ENCODE measurements around the gene INS. TPM values are rescaled to one million over a fixed set of nuclear protein-coding genes. Genes with fewer than 3 reads are reported as not detected.

Gene INS
- total RNA-seq, 1 experiment from 2014 or later: not detected

GRCh38 chr11:2129699-2130366 lies 31.2 kb downstream of the INS start:
- CTCF ChIA-PET: no interaction called here
- H3K4me3 Mint-ChIP-seq (ENCODE audit: low read depth, unreplicated experiment): no peak overlapping the region
- H3K27ac Mint-ChIP-seq (ENCODE audit: unreplicated experiment): no peak overlapping the region
- DNase-seq: no peak
- peaks cover 3% of the 10 kb centered on the region for H3K9me3 Mint-ChIP-seq (ENCODE audit: low read depth, unreplicated experiment)
- intact Hi-C loops (cut with micrococcal nuclease; ENCODE audit: unreplicated experiment): no loop called here
- no peaks in the 10 kb centered on the region for H3K36me3 Mint-ChIP-seq (ENCODE audit: insufficient read depth, unreplicated experiment)
- TF ChIP-seq CTCF (IDR thresholded peaks at IDR 0.05; ENCODE audit: unreplicated experiment): no peak
- peaks cover 73% of the 10 kb centered on the region for H3K27me3 Mint-ChIP-seq (ENCODE audit: unreplicated experiment)
- no TSS peak for BruUV-seq (replicated peaks)
- no peaks in the 10 kb centered on the region for H3K4me1 Mint-ChIP-seq (ENCODE audit: low read depth, unreplicated experiment)

- no peak for DNase-seq
- Mint-ChIP-seq H3K4me1 (ENCODE audit: low read depth, unreplicated experiment) (no peaks in the 10 kb centered on the region), H3K36me3 (ENCODE audit: insufficient read depth, unreplicated experiment) (no peaks in the 10 kb centered on the region), H3K9me3 (ENCODE audit: low read depth, unreplicated experiment) (peaks cover 3% of the 10 kb centered on the region), H3K27me3 (ENCODE audit: unreplicated experiment) (peaks cover 73% of the 10 kb centered on the region), H3K27ac (ENCODE audit: unreplicated experiment) (no peak overlapping the region), H3K4me3 (ENCODE audit: low read depth, unreplicated experiment) (no peak overlapping the region)
- intact Hi-C loops (cut with micrococcal nuclease; ENCODE audit: unreplicated experiment): no loop called here
- BruUV-seq (replicated peaks): no TSS peak
- no peak for TF ChIP-seq CTCF (IDR thresholded peaks at IDR 0.05; ENCODE audit: unreplicated experiment)
- CTCF ChIA-PET: interaction anchor here (0.6 kb wide), 1 partner anchor 52 kb away, joined by 3 read pairs; no protein-coding TSS in a partner anchor
These were observed 31.7 kb downstream of the INS start for GRCh38 chr11:2129308-2129698.

DNA sequence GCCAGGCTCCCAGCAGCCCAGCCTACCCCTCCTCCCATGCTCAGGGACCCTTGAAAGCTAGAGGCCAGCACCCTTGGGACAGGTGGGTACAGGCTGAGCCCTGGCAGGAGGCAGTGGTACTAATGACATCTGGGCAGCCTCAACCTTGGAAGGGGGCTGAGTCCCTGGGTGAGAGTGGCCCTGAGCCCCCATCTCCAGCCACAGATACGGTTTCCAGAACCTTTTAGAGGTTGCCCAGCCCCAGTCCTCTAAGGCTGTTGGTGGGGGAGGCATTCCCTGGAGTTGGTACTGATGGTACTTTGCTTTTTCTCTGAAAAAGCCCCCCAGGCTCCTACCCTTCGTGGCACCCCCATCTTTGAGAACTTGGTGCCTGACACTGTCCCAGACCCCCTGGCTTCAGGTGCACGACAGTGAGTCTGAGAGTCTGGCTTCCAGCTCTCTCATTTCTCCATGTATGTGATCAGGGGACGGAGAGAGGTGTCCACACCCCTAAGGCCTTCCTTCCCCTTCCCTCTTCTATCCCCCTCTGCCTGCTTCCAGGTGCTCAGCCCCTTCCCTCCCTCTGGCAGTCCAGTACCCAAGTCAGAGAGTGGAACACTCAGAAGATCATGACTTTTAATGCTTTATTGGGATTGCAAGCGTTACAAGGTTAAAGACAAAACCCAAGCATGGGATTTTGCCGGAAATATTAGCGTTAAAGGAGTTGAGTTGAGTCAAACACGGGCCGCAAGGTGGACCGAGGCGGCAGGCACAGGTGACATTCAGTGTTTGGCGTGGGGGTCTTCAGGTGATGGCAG lies 32.3 kb downstream of the INS start:
- CTCF ChIA-PET: interaction anchor here (0.6 kb wide), 1 partner anchor 52 kb away, joined by 3 read pairs; no protein-coding TSS in a partner anchor
- TF ChIP-seq CTCF (IDR thresholded peaks at IDR 0.05; ENCODE audit: unreplicated experiment): no peak
- no peaks in the 10 kb centered on the region for H3K36me3 Mint-ChIP-seq (ENCODE audit: insufficient read depth, unreplicated experiment)
- no peaks in the 10 kb centered on the region for H3K4me1 Mint-ChIP-seq (ENCODE audit: low read depth, unreplicated experiment)
- peaks cover 73% of the 10 kb centered on the region for H3K27me3 Mint-ChIP-seq (ENCODE audit: unreplicated experiment)
- DNase-seq: no peak
- no TSS peak for BruUV-seq (replicated peaks)
- H3K4me3 Mint-ChIP-seq (ENCODE audit: low read depth, unreplicated experiment): no peak overlapping the region
- intact Hi-C loops (cut with micrococcal nuclease; ENCODE audit: unreplicated experiment): no loop called here
- H3K27ac Mint-ChIP-seq (ENCODE audit: unreplicated experiment): no peak overlapping the region
- H3K9me3 Mint-ChIP-seq (ENCODE audit: low read depth, unreplicated experiment): peaks cover 3% of the 10 kb centered on the region

DNA sequence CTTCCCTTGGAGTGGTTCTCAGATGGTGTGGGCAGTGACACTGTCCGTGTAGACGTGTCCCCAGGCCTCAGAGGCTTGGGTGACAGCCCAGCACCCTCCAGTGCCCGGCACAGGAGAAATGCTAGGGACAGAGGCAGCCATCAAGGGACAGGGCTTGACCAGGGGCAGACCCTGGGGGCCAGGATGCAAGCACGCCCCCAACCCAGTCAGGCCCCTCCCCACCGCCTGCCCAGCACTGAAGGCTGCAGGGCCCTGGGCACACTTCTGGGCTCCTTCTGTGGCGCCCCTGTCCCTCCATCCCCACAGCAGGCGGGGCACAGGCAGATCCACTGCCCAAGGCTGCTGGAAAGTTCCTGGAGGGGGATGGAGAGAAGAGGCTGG lies 32.9 kb downstream of the INS start:
- H3K4me1 Mint-ChIP-seq (ENCODE audit: low read depth, unreplicated experiment): no peaks in the 10 kb centered on the region
- H3K36me3 Mint-ChIP-seq (ENCODE audit: insufficient read depth, unreplicated experiment): no peaks in the 10 kb centered on the region
- H3K9me3 Mint-ChIP-seq (ENCODE audit: low read depth, unreplicated experiment): peaks cover 3% of the 10 kb centered on the region
- CTCF ChIA-PET: no interaction called here
- no peak for TF ChIP-seq CTCF (IDR thresholded peaks at IDR 0.05; ENCODE audit: unreplicated experiment)
- H3K27me3 Mint-ChIP-seq (ENCODE audit: unreplicated experiment): peaks cover 73% of the 10 kb centered on the region
- intact Hi-C loops (cut with micrococcal nuclease; ENCODE audit: unreplicated experiment): no loop called here
- H3K27ac Mint-ChIP-seq (ENCODE audit: unreplicated experiment): no peak overlapping the region
- BruUV-seq (replicated peaks): no TSS peak
- H3K4me3 Mint-ChIP-seq (ENCODE audit: low read depth, unreplicated experiment): no peak overlapping the region
- no peak for DNase-seq

Measured in Calu3 (cell line).